Ovary (tissue), 3 donors: ENCODE results near the gene ARV1.

ENCODE experiments used
- EP300 ChIP-seq: sonication (generic); formaldehyde crosslinking; IDR thresholded peaks from one replicate; pipeline ENCODE4 v1.6.1; 2017; ENCODE audit warnings: antibody characterized with exemption
- POLR2A ChIP-seq: fragments of 450-650 bp; IDR thresholded peaks from one replicate; pipeline ENCODE4 v1.6.1; 2017; ENCODE audit warnings: antibody characterized with exemption, mild to moderate bottlenecking, moderate library complexity
- TF ChIP-seq, protein P1 (sequence below), 3 donors: fragments of 450-650 bp in 2 of 3; fragments of 200-600 bp in 1 of 3; IDR thresholded peaks; one replicate each; pipeline versions ENCODE4 v1.5.1 to v1.8.0; 2016 to 2022; ENCODE audit warnings: antibody characterized with exemption in 3 of 3, mild to moderate bottlenecking in 1 of 3
- donor health status: DM: no; HTN: no; CAD: no.

- TF ChIP-seq, protein P1, sequence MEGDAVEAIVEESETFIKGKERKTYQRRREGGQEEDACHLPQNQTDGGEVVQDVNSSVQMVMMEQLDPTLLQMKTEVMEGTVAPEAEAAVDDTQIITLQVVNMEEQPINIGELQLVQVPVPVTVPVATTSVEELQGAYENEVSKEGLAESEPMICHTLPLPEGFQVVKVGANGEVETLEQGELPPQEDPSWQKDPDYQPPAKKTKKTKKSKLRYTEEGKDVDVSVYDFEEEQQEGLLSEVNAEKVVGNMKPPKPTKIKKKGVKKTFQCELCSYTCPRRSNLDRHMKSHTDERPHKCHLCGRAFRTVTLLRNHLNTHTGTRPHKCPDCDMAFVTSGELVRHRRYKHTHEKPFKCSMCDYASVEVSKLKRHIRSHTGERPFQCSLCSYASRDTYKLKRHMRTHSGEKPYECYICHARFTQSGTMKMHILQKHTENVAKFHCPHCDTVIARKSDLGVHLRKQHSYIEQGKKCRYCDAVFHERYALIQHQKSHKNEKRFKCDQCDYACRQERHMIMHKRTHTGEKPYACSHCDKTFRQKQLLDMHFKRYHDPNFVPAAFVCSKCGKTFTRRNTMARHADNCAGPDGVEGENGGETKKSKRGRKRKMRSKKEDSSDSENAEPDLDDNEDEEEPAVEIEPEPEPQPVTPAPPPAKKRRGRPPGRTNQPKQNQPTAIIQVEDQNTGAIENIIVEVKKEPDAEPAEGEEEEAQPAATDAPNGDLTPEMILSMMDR (IDR thresholded peaks at IDR 0.05) = no peak
- TF ChIP-seq POLR2A (no peak), EP300 (no peak)
Observed at GRCh38 chr1:231011360-231011759, 32.5 kb downstream of the ARV1 start.
